Glutamatergic neuron (in vitro differentiated cells): ENCODE results near the gene RASSF5. TPM values are rescaled to one million over a fixed set of nuclear protein-coding genes. Genes with fewer than 3 reads are reported as not detected.

ENCODE experiments used
- DNase-seq: peaks from one replicate; pipeline ENCODE4 v3.0.0; 2022
- H3K27ac Mint-ChIP-seq: one replicate; pipeline ENCODE4 v1.8.0; 2020; ENCODE audit warnings: mild to moderate bottlenecking, mixed read lengths, inconsistent platforms; ENCODE audit not compliant: unreplicated experiment
- H3K27me3 Mint-ChIP-seq: one replicate; pipeline ENCODE4 v1.8.0; 2020; ENCODE audit warnings: mild to moderate bottlenecking, moderate library complexity, mixed read lengths, inconsistent platforms; ENCODE audit not compliant: unreplicated experiment
- H3K36me3 Mint-ChIP-seq: one replicate; pipeline ENCODE4 v1.8.0; 2020; ENCODE audit warnings: mild to moderate bottlenecking, mixed read lengths, inconsistent platforms; ENCODE audit not compliant: unreplicated experiment
- H3K4me1 Mint-ChIP-seq: one replicate; pipeline ENCODE4 v1.8.0; 2020; ENCODE audit warnings: mild to moderate bottlenecking, low read depth, mixed read lengths, inconsistent platforms; ENCODE audit not compliant: unreplicated experiment
- H3K4me3 Mint-ChIP-seq: one replicate; pipeline ENCODE4 v1.8.0; 2020; ENCODE audit warnings: mild to moderate bottlenecking, mixed read lengths, inconsistent platforms; ENCODE audit not compliant: unreplicated experiment
- H3K9me3 Mint-ChIP-seq: one replicate; pipeline ENCODE4 v1.8.0; 2020; ENCODE audit warnings: mild to moderate bottlenecking, moderate library complexity, mixed read lengths, inconsistent platforms; ENCODE audit not compliant: unreplicated experiment
- CTCF ChIP-seq: fragments of 200-600 bp; sonication (generic); IDR thresholded peaks from one replicate; pipeline ENCODE4 v1.5.0; 2021; ENCODE audit not compliant: partially characterized antibody, unreplicated experiment
- total RNA-seq: library from RNA; stranded (reverse); fragmentation: NEBNext Ultra II Directional; extraction: Animal tissue kit (Norgen Biotek cat#: 25700); gene quantifications from one replicate; pipeline ENCODE4 v1.2.1, GENCODE V29; 2021; ENCODE audit not compliant: unreplicated experiment

RASSF5 gene
- total RNA-seq, 1 donor from 2014 or later, result 2.7 TPM

GRCh38 chr1:206556750-206557635 lies 49.7 kb downstream of the RASSF5 start:
- Mint-ChIP-seq H3K9me3 (no peaks in the 10 kb centered on the region), H3K27me3 (peaks cover 5% of the 10 kb centered on the region)

GRCh38 chr1:206557636-206558473 lies 50.5 kb downstream of the RASSF5 start:
- Mint-ChIP-seq H3K4me1 (peaks cover 24% of the 10 kb centered on the region), H3K9me3 (no peaks in the 10 kb centered on the region), H3K27ac (no peak overlapping the region), H3K36me3 (no peaks in the 10 kb centered on the region), H3K4me3 (peak overlapping the region; percentile 79), H3K27me3 (peaks cover 3% of the 10 kb centered on the region)
- no peak for TF ChIP-seq CTCF
- no peak for DNase-seq

More at GRCh38 chr1:206556750-206557635, 49.7 kb downstream of the RASSF5 start:
- Mint-ChIP-seq H3K27ac (no peak overlapping the region), H3K4me1 (peaks cover 24% of the 10 kb centered on the region), H3K4me3 (peak overlapping the region; percentile 80), H3K36me3 (peaks cover 5% of the 10 kb centered on the region)
- no peak for TF ChIP-seq CTCF
- DNase-seq, result peak; percentile 75

- H3K4me3 Mint-ChIP-seq, result no peak overlapping the region
- TF ChIP-seq CTCF, result no peak
- DNase-seq, result no peak
- no peak overlapping the region for H3K27ac Mint-ChIP-seq
- H3K36me3 Mint-ChIP-seq, result no peaks in the 10 kb centered on the region
- H3K4me1 Mint-ChIP-seq, result peaks cover 24% of the 10 kb centered on the region
- no peaks in the 10 kb centered on the region for H3K9me3 Mint-ChIP-seq
- peaks cover 3% of the 10 kb centered on the region for H3K27me3 Mint-ChIP-seq
Measured at GRCh38 chr1:206558794-206559671, 51.7 kb downstream of the RASSF5 start.

- Mint-ChIP-seq H3K4me3 (peak overlapping the region; percentile 13), H3K36me3 (no peaks in the 10 kb centered on the region), H3K27me3 (peaks cover 3% of the 10 kb centered on the region), H3K27ac (no peak overlapping the region), H3K9me3 (peaks cover 3% of the 10 kb centered on the region), H3K4me1 (peaks cover 24% of the 10 kb centered on the region)
- TF ChIP-seq CTCF, result no peak
- DNase-seq, result no peak
Measured at GRCh38 chr1:206559672-206559995, 52.3 kb downstream of the RASSF5 start.
